Measurements from ENCODE around the gene ETFA. TPM values are rescaled to one million over a fixed set of nuclear protein-coding genes. Genes with fewer than 3 reads are reported as not detected.

The ETFA gene
- total and polyA plus RNA-seq, 10 of the 15 experiments (the other 5 are each of a cell fraction or from before 2014, with no cell fraction given) = 114 to 331 (median 152) TPM

- TF ChIP-seq BACH1 (IDR thresholded peaks at IDR 0.05; ENCODE audit: borderline replicate concordance) (0 out of 2 replicates have a peak, but pooled peaks have one; percentile 11), SIX5 (IDR thresholded peaks at IDR 0.05; ENCODE audit: low read depth, low read length, severe bottlenecking) (peak; percentile 19), ZNF592 (IDR thresholded peaks at IDR 0.05) (no peak), RCOR1 (conservative IDR thresholded peaks at IDR 0.05; ENCODE audit: low read depth, low read length) (peak; percentile 99), ZBTB4 (CRISPR knock-in tag; IDR thresholded peaks at IDR 0.05) (no peak), BMI1 (IDR thresholded peaks at IDR 0.05; ENCODE audit: borderline replicate concordance) (no peak), MTA3 (IDR thresholded peaks at IDR 0.05; ENCODE audit: borderline replicate concordance, low read length) (no peak), IKZF2 (IDR thresholded peaks at IDR 0.05) (0 out of 4 replicates have a peak, but pooled peaks of 1 of the 2 experiments have one; percentile 27), ATF7 (IDR thresholded peaks at IDR 0.05; ENCODE audit: low read depth) (no peak), ZBED1 (IDR thresholded peaks at IDR 0.05; ENCODE audit: borderline replicate concordance) (no peak), SMC3 (IDR thresholded peaks at IDR 0.05; ENCODE audit: borderline replicate concordance, low read length) (no peak), RAD21 (IDR thresholded peaks at IDR 0.05; ENCODE audit: insufficient read depth, low read depth, low read length) (no peak), NFIC (IDR thresholded peaks at IDR 0.05; ENCODE audit: low read depth, low read length) (no peak), FOXM1 (IDR thresholded peaks at IDR 0.05; ENCODE audit: low read depth, low read length) (no peak), REST (IDR thresholded peaks at IDR 0.05; ENCODE audit: low read depth, low read length) (no peak), CREB1 (IDR thresholded peaks at IDR 0.05; ENCODE audit: low read depth) (peak; percentile 53; the same call in 1 of the 2 replicates), TCF7 (IDR thresholded peaks at IDR 0.05; ENCODE audit: borderline replicate concordance) (no peak), MEF2B (IDR thresholded peaks at IDR 0.05; ENCODE audit: partially characterized antibody, poor library complexity, severe bottlenecking) (peak; percentile 100), RELA (IDR thresholded peaks at IDR 0.05; ENCODE audit: borderline replicate concordance, partially characterized antibody) (no peak)
Measured at GRCh38 chr15:76311100-76311953, at the start of gene ETFA (continued).

Data from GM12878 (cell line).